HAP-1 (cell line): Measurements from ENCODE around the gene PROCR.
A peak's percentile ranks its signal among the peaks of the same experiment; 100 is the strongest.
"Not testable (repeated sequence)": the region's sequence is repeated elsewhere in the genome, so short reads cannot be mapped to it uniquely, and the experiment has no call there.

ENCODE experiments used
- DNase-seq, 2 experiments: peaks; one replicate each; pipeline ENCODE4 v3.0.0-alpha.2; 2016 to 2020; ENCODE audit warnings: low spot score in 2 of 2
- H3K27me3 ChIP-seq: fragments of 250-450 bp; sonication (Bioruptor Pico); 2 replicates; pipeline ENCODE4 v1.5.1; 2020; ENCODE audit warnings: low read depth, mild to moderate bottlenecking, moderate library complexity
- H3K36me3 ChIP-seq: fragments of 250-450 bp; sonication (Bioruptor Pico); replicated peaks from 2 replicates; pipeline ENCODE4 v1.5.1; 2020; ENCODE audit warnings: mild to moderate bottlenecking
- H3K4me1 ChIP-seq: fragments of 250-450 bp; sonication (Bioruptor Pico); 2 replicates; pipeline ENCODE4 v1.5.1; 2020; ENCODE audit warnings: mild to moderate bottlenecking
- H3K4me3 ChIP-seq: fragments of 250-450 bp; sonication (Bioruptor Pico); 2 replicates; pipeline ENCODE4 v1.5.1; 2020; ENCODE audit warnings: mild to moderate bottlenecking, moderate library complexity
- H3K9me3 ChIP-seq: fragments of 250-450 bp; sonication (Bioruptor Pico); 2 replicates; pipeline ENCODE4 v1.5.1; 2020; ENCODE audit warnings: mild to moderate bottlenecking, moderate library complexity
- in situ Hi-C: fragments of 300-500 bp; cut with MboI; formaldehyde crosslinking; loops from 3 replicates; pipeline ENCODE4 v1.14.3; 2020; ENCODE audit warnings: low sequenced_read_pairs, inconsistent platforms, mixed read lengths

The PROCR gene

DNA sequence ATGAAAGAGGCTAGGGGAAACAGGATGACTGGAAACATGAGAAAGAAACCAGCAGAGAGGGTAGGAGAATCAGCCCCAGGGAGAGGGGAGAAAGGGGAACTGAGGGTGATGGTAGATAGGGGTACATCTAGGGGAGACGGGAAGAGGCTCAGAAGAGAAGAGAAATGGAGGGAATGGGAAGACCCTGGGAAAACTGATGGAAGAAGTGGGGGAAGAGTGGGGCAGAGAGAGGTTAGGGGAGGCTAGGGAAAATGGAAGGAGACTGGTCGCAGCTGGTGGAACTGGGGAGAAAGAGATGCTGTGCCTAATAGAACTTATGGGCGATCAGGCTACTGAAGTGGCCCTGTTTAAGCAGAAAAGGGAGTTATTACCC lies 548 bp downstream of the PROCR start:
- H3K9me3 ChIP-seq: no peaks in the 10 kb centered on the region
- in situ Hi-C loops: no loop called here
- H3K27me3 ChIP-seq: no peaks in the 10 kb centered on the region
- DNase-seq: no peak
- no peaks in the 10 kb centered on the region for H3K36me3 ChIP-seq
- peak overlapping the region; percentile 38 for H3K4me3 ChIP-seq
- peaks cover 4% of the 10 kb centered on the region for H3K4me1 ChIP-seq

DNA sequence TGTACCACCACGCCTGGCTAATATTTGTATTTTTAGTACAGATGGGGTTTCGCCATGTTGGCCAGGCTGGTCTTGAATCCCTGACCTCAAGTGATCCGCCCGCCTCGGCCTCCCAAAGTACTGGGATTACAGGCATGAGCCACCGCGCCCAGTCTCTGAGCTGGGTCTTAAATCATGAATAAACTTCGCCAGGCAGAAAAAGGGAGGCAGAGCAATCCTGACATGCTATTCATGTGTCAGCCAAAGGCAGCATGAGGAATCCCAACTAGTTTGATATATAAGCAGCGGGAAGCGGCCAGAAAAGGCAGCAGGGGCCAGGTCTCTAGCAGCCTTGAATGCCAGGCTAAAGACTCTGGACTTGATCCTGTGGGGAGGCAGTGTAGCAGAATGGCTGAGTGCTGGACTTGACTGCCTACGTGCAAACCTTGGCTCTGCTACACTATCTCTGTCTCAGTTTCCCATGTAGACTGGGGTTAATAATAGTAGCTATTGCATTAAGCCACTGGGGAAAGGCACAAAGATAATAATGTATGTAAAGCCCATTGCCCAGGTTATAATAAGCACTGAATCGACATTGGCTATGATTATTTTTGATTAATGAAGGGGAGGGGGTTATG lies 1.8 kb downstream of the PROCR start:
- no peaks in the 10 kb centered on the region for H3K27me3 ChIP-seq
- DNase-seq: no peak
- no peaks in the 10 kb centered on the region for H3K9me3 ChIP-seq
- no peaks in the 10 kb centered on the region; the same call in 1 of the 2 replicates for H3K36me3 ChIP-seq
- no peak overlapping the region for H3K4me3 ChIP-seq
- in situ Hi-C loops: no loop called here
- H3K4me1 ChIP-seq: peaks cover 4% of the 10 kb centered on the region

DNA sequence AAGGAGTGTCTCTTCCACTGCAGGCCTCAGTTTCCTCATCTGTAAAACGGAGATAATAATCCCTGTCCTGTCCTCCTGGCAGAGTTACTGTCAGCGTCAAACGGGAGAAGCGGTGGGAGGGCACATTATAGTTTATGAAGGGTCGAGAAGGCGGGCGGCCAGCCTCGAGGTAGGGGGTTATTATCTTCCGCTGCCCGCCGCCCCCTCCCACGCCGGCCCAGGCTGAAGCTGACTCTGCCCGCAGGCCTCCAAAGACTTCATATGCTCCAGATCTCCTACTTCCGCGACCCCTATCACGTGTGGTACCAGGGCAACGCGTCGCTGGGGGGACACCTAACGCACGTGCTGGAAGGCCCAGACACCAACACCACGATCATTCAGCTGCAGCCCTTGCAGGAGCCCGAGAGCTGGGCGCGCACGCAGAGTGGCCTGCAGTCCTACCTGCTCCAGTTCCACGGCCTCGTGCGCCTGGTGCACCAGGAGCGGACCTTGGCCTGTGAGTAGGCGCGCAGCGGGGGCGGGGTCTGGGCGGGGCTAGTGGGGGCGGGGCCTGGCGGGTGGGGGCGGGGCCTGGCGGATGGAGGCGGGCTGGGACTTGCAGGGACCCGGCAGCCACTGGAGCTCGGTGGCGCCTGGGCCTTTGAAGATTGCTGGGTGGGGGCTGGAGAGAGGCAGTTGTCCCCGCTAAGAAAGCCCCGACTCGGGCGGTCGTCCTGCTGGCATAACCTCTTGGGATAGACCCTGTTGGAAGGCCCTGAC lies 2.8 kb downstream of the PROCR start:
- Histone ChIP-seq H3K9me3 (no peaks in the 10 kb centered on the region), H3K27me3 (no peaks in the 10 kb centered on the region), H3K36me3 (no peaks in the 10 kb centered on the region; the same call in 1 of the 2 replicates), H3K4me1 (peaks cover 4% of the 10 kb centered on the region), H3K4me3 (no peak overlapping the region)
- DNase-seq: peak in 1 of 2 experiments; percentile 13
- in situ Hi-C loops: no loop called here

DNA sequence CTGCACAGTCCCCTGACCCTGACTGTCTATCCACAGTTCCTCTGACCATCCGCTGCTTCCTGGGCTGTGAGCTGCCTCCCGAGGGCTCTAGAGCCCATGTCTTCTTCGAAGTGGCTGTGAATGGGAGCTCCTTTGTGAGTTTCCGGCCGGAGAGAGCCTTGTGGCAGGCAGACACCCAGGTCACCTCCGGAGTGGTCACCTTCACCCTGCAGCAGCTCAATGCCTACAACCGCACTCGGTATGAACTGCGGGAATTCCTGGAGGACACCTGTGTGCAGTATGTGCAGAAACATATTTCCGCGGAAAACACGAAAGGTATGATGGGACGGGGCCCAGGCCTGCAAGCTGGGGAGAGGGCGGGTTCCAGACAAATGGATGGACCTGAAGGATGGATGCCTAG lies 4.3 kb downstream of the PROCR start:
- no peaks in the 10 kb centered on the region; the same call in 1 of the 2 replicates for H3K36me3 ChIP-seq
- H3K27me3 ChIP-seq: no peaks in the 10 kb centered on the region
- no peaks in the 10 kb centered on the region for H3K9me3 ChIP-seq
- in situ Hi-C loops: no loop called here
- no peak overlapping the region for H3K4me3 ChIP-seq
- no peak for DNase-seq
- peaks cover 4% of the 10 kb centered on the region for H3K4me1 ChIP-seq

DNA sequence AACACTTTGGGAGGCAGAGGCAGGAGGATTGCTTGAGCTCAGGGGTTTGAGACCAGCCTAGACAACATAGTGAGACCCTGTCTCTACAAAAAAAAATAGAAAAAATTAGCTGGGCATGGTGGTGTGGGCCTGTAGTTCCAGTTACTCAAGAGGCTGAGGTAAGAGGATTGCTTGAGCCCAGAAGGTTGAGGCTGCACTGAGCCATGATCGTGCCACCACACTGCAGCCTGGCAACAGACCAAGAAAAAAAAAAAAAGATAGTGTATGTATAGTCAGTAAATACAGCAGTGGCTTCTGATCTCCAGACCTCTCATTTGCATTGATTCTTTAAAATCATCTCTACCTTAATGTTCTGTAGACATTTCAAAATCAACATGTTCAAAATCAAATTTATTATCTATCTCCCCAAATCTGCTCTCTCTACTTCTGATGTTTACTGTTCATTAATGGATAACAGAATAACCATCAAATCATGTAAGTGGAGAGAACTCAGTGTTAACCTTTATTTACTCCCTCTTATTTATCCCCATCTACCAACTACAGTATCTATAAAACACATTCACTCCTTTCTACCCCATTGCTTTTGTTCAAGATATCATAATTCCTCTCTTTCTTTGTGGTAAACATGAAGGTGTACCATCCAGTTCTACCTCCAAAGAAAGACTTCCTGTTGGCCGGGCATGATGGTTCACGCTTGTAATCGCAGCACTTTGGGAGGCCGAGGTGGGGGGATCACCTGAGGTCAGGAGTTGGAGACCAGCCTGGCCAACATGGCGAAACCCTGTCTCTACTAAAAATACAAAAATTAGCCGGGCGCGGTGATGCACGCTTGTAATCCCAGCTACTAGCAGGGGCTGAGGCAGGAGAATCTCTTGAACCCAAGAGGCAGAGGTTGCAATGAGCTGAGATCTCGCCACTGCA lies 7.7 kb downstream of the PROCR start:
- Histone ChIP-seq H3K36me3 (no peaks in the 10 kb centered on the region; the same call in 1 of the 2 replicates), H3K4me3 (no peak overlapping the region), H3K27me3 (no peaks in the 10 kb centered on the region), H3K9me3 (no peaks in the 10 kb centered on the region), H3K4me1 (no peaks in the 10 kb centered on the region)
- no peak for DNase-seq
- in situ Hi-C loops: no loop called here

DNA sequence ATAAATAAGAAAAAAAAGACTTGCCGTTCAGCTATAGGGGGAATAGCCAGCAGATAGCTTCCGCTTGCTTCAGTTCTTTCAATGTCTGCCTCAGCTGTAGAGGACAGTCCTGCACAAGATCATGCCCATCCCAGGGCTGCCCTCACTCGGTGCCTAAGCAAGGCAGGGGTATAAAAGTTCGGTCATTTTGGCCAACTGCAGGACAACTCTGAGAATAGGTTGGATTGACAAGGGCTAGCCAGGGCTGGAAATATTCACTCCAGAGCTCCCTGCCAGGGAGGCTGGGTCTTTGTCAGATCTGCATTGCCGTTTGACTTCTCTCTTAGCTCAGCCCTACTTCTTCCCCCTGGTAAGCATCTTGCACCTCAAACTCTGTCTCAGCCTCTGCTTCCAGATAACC lies 8.4 kb downstream of the PROCR start:
- Histone ChIP-seq H3K4me1 (no peaks in the 10 kb centered on the region), H3K27me3 (no peaks in the 10 kb centered on the region), H3K4me3 (no peak overlapping the region), H3K36me3 (no peaks in the 10 kb centered on the region; the same call in 1 of the 2 replicates), H3K9me3 (no peaks in the 10 kb centered on the region)
- DNase-seq: no peak
- in situ Hi-C loops: no loop called here

DNA sequence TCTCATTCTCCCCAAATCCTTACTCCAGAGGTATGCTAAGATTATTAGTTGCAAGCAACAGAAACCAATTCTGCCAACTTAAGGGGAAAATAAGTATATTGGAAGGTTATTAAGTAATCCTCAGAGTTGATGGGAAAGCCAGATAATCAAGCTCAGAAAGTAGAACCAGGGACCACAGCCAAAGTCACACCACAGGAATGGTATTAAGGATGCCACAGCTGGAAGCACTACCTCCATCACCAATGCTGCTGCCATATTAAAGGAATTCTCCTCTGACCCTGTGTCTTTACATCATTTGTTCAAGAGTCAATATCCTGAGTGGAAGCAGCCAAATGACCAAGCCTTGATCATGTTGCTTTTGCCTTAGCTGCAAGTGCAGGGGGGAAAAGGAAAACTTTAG lies 9.9 kb downstream of the PROCR start:
- no peaks in the 10 kb centered on the region; the same call in 1 of the 2 replicates for H3K36me3 ChIP-seq
- no peak for DNase-seq
- no peaks in the 10 kb centered on the region for H3K27me3 ChIP-seq
- H3K4me3 ChIP-seq: no peak overlapping the region
- H3K9me3 ChIP-seq: no peaks in the 10 kb centered on the region
- in situ Hi-C loops: no loop called here
- H3K4me1 ChIP-seq: no peaks in the 10 kb centered on the region

DNA sequence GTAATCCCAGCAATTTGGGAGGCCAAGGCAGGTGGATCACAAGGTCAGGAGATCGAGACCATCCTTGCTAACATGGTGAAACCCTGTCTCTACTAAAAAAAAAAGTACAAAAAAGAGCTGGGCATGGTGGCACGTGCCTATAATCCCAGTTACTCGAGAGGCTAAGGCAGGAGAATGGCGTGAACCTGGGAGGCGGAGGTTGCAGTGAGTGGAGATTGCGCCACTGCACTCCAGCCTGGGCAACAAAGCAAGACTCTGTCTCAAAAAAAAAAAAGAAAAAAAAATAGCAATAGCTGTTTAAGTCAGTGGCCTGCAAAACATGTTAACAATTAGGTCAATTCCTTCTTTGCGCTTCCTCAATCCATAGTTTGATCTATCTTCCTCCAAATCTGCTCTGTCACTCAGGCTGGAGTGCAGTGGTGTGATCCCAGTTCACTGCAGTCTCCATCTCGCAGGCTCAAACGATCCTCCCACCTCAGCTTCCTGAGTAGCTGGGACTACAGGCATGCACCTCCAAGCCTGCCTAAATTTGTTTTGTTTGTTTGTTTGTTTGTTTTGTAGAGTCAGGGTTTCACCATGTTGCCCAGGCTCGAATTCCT lies 14.9 kb downstream of the PROCR start:
- in situ Hi-C loops, H3K36me3 ChIP-seq, H3K4me3 ChIP-seq: not testable (repeated sequence)

DNA sequence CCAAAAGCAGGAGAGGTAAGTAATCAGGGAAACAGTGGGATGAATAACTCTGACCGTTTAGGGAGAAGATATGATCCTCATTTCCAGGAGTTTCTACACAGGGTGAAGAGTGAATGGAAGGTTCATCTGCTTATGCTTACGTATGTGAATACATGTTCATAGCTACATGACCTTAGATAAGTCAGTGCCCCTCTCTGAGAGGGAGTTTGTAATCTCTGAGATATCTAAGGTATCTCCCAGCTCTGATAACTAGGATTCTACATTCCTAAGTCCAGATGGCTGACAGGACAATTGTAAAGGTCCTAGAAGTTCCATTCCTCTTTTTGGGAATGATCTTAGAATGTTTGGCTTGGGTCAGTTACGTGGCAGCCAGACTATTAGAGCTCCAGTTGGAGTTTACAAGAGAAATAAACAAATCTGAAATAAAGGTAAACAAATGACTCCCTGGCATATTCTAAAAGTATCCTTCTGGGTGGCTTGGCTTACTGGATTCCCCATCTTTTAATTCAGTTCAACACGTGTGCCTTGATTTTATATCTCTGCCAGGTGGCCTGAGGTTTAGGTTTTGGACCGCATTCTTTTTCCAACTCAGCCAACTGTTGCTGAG lies 15.8 kb downstream of the PROCR start:
- Histone ChIP-seq H3K4me1 (no peaks in the 10 kb centered on the region), H3K36me3 (no peaks in the 10 kb centered on the region), H3K27me3 (no peaks in the 10 kb centered on the region), H3K9me3 (no peaks in the 10 kb centered on the region), H3K4me3 (no peak overlapping the region)
- in situ Hi-C loops: no loop called here
- no peak for DNase-seq

More for the DNA sequence above, 14.9 kb downstream of the PROCR start:
- not testable (repeated sequence) for H3K27me3 ChIP-seq, DNase-seq, H3K9me3 ChIP-seq, H3K4me1 ChIP-seq

DNA sequence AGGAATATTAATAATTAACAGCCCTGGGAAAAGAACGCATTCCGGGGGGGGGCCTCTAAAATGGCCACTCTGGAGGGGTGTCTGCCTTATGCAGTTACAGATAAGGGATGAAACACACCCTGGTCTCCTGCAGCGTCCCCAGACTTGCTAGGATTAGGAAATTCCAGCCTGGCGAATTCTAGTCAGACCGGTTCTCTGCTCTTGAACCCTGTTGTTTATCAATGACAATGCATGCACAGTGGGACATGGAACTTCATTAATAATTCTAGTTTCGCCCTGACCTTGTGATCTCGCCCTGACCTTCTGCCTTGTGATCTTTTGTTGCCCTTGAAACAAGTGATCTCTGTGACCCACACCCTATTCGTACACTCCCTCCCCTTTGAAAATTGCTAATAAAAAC lies 17.4 kb downstream of the PROCR start:
- H3K4me1 ChIP-seq, H3K9me3 ChIP-seq, H3K36me3 ChIP-seq, H3K27me3 ChIP-seq, DNase-seq, in situ Hi-C loops, H3K4me3 ChIP-seq: not testable (repeated sequence)

DNA sequence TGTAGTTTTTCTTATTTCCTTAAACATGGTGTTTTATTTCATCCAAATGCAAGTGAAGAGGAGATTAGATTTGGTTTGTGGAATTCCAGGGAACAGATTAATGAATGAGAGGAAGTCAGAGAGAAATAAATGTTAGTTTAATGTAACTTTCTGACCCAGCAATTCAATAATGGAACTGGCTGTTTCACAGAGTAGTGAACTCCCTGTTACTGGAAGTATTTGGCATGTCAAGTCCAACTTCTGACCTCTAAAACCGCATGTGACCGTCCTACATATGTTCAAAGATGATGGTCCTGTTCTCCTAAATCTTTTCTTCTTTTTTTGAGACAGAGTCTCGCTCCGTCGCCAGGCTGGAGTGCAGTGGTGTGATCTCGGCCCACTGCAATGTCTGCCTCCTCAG lies 18.7 kb downstream of the PROCR start:
- Histone ChIP-seq H3K4me3 (no peak overlapping the region), H3K9me3 (no peaks in the 10 kb centered on the region), H3K27me3 (no peaks in the 10 kb centered on the region), H3K36me3 (no peaks in the 10 kb centered on the region), H3K4me1 (peaks cover 5% of the 10 kb centered on the region)
- in situ Hi-C loops: no loop called here
- DNase-seq: no peak

DNA sequence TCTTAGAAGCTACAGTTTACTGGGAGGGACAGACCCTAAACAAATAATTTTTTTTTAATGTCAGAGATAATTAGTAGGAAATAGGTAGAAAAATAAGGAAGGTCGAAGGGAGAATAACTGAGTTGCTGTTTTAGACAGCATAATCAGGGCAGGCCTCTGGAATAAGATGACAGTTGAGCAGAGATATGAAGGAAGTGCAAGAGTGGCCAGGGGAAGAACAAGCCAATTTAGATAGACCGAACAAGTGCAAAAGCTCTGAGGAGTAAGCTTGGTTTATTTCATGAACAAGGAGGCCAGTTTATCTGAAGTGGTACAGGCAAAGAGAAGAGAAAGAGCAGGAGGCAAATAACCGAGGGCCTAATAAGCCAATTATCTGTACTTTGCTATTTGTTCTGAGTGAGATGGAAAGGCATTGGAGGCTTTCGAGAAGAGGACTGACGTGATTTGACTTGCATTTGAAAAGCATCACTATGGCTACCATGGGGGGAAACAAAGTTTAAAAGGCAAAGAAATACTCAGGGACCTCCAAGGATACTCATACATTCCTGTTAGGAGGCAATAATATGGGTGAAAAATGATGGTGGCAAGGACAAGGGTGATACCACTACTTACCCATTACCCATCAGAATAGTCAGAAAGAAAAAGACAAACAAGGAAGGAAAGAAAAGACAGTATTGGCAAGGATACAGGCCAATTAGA lies 19.7 kb downstream of the PROCR start:
- Histone ChIP-seq H3K4me3 (no peak overlapping the region), H3K4me1 (peaks cover 5% of the 10 kb centered on the region)

More for the DNA sequence above, 19.7 kb downstream of the PROCR start:
- in situ Hi-C loops: no loop called here
- Histone ChIP-seq H3K27me3 (no peaks in the 10 kb centered on the region), H3K36me3 (no peaks in the 10 kb centered on the region), H3K9me3 (no peaks in the 10 kb centered on the region)
- no peak for DNase-seq
